Measurements from ENCODE around the gene PTPRO.

Gene PTPRO

GRCh38 chr12:15405606-15406005 is 83.3 kb downstream of the PTPRO start:
- no peak overlapping the region for H3K4me3 ChIP-seq (replicated peaks; ENCODE audit: low read depth, low read length)
- TF ChIP-seq CTCF (IDR thresholded peaks at IDR 0.05; ENCODE audit: low read depth, low read length, missing control alignments) = no peak
- no peak for DNase-seq (ENCODE audit: extremely low read depth, low read depth)

GRCh38 chr12:15407025-15407424 is 84.7 kb downstream of the PTPRO start:
- DNase-seq (ENCODE audit: extremely low read depth, low read depth) = no peak
- no peak overlapping the region for H3K4me3 ChIP-seq (replicated peaks; ENCODE audit: low read depth, low read length)
- no peak for TF ChIP-seq CTCF (IDR thresholded peaks at IDR 0.05; ENCODE audit: low read depth, low read length, missing control alignments)

GRCh38 chr12:15411842-15412241 is 89.5 kb downstream of the PTPRO start:
- TF ChIP-seq CTCF (IDR thresholded peaks at IDR 0.05; ENCODE audit: low read depth, low read length, missing control alignments) = no peak
- no peak for DNase-seq (ENCODE audit: extremely low read depth, low read depth)
- no peak overlapping the region for H3K4me3 ChIP-seq (replicated peaks; ENCODE audit: low read depth, low read length)

- H3K4me3 ChIP-seq (replicated peaks; ENCODE audit: low read depth, low read length) = no peak overlapping the region
- no peak for TF ChIP-seq CTCF (IDR thresholded peaks at IDR 0.05; ENCODE audit: low read depth, low read length, missing control alignments)
- no peak for DNase-seq (ENCODE audit: extremely low read depth, low read depth)
Measured at GRCh38 chr12:15417691-15418090, 95.4 kb downstream of the PTPRO start.

GRCh38 chr12:15423629-15424028 is 101.3 kb downstream of the PTPRO start:
- TF ChIP-seq CTCF (IDR thresholded peaks at IDR 0.05; ENCODE audit: low read depth, low read length, missing control alignments) = no peak
- no peak overlapping the region for H3K4me3 ChIP-seq (replicated peaks; ENCODE audit: low read depth, low read length)
- DNase-seq (ENCODE audit: extremely low read depth, low read depth) = no peak

- H3K4me3 ChIP-seq (replicated peaks; ENCODE audit: low read depth, low read length) = no peak overlapping the region
- TF ChIP-seq CTCF (IDR thresholded peaks at IDR 0.05; ENCODE audit: low read depth, low read length, missing control alignments) = no peak
- DNase-seq (ENCODE audit: extremely low read depth, low read depth) = no peak
Measured at GRCh38 chr12:15427913-15428312, 105.6 kb downstream of the PTPRO start.

- TF ChIP-seq CTCF (IDR thresholded peaks at IDR 0.05; ENCODE audit: low read depth, low read length, missing control alignments) = no peak
- DNase-seq (ENCODE audit: extremely low read depth, low read depth) = no peak
- no peak overlapping the region for H3K4me3 ChIP-seq (replicated peaks; ENCODE audit: low read depth, low read length)
Measured at GRCh38 chr12:15428632-15429031, 106.3 kb downstream of the PTPRO start.
